ENCODE results near the gene ATP10A.

The ATP10A gene

GRCh38 chr15:25829073-25829472 lies 34.1 kb downstream of the ATP10A start:
- DNase-seq (ENCODE audit: low spot score) = no peak

DNA sequence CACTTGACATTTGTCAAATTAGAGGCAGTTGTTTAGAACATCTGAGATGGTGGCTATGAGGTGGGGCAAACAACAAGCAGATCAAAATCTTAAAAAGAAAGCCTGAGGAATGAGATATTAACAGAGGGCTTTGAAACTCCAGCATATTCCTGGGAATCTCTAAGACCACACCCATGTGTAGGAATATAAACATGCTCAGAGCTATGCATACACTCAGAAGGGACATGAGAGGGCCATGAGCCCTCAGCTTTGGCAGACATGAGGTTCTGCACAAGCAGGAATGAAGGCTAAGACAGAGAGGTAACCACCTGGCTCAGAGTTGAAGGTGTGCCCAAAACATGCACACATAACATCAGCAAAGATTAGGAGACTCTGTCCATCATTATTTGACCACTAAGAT lies 37.9 kb downstream of the ATP10A start:
- DNase-seq (ENCODE audit: low spot score) = no peak

GRCh38 chr15:25824618-25825017 lies 38.5 kb downstream of the ATP10A start:
- DNase-seq (ENCODE audit: low spot score) = no peak

DNA sequence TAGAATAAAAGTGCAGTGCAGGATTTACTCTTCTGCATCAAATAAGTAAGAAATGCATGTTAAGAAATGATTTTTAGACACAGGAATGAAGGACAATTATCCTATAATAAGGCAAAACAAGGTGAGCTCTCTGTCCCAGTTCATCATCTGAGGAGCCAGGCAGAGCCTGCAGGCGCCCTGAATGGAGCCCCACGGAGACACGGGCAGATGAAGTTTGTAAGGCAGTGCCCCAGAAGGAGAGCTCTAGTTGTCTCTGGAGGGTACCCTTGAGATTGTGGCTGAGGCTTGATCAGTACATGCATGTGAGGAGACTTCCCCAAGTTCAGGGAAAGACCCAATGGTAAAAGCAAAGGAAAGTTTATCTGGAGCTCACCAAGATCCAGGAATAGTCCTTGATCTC lies 50.3 kb downstream of the ATP10A start:
- DNase-seq (ENCODE audit: low spot score) = no peak

GRCh38 chr15:25812073-25812472 lies 51.1 kb downstream of the ATP10A start:
- DNase-seq (ENCODE audit: low spot score) = no peak

DNA sequence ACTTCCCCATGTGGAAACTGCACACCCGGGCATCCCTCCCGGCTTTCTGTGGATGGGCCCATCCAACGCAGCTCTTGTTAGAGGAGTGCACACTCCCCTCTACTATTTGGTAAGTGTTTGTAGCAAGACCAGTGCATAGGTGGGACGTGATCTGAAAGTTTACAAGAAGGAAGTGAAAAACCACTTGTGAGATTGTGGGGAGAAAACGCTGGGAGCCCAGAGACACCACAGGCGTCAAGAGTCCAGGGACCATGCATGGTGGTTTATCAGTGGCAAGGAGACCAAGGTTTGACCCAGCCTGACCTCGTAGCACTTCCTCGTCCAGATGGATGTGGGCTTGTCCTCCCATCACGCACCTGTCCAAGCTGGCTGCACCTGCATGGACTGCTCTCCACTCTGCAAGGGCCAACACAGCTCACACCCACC lies 51.6 kb downstream of the ATP10A start:
- DNase-seq (ENCODE audit: low spot score) = no peak

- peak; percentile 42 for DNase-seq (ENCODE audit: low spot score)
These were observed 52.5 kb downstream of the ATP10A start for GRCh38 chr15:25810631-25811091.

GRCh38 chr15:25810154-25810553 lies 53.0 kb downstream of the ATP10A start:
- no peak for DNase-seq (ENCODE audit: low spot score)

GRCh38 chr15:25807063-25807462 lies 56.1 kb downstream of the ATP10A start:
- no peak for DNase-seq (ENCODE audit: low spot score)

GRCh38 chr15:25805031-25805430 lies 58.1 kb downstream of the ATP10A start:
- no peak for DNase-seq (ENCODE audit: low spot score)

GRCh38 chr15:25804451-25804850 lies 58.7 kb downstream of the ATP10A start:
- DNase-seq (ENCODE audit: low spot score) = no peak

- DNase-seq (ENCODE audit: low spot score) = no peak
These were observed 59.6 kb downstream of the ATP10A start for GRCh38 chr15:25803541-25803940.

- no peak for DNase-seq (ENCODE audit: low spot score)
These were observed 60.1 kb downstream of the ATP10A start for GRCh38 chr15:25803036-25803435.

DNA sequence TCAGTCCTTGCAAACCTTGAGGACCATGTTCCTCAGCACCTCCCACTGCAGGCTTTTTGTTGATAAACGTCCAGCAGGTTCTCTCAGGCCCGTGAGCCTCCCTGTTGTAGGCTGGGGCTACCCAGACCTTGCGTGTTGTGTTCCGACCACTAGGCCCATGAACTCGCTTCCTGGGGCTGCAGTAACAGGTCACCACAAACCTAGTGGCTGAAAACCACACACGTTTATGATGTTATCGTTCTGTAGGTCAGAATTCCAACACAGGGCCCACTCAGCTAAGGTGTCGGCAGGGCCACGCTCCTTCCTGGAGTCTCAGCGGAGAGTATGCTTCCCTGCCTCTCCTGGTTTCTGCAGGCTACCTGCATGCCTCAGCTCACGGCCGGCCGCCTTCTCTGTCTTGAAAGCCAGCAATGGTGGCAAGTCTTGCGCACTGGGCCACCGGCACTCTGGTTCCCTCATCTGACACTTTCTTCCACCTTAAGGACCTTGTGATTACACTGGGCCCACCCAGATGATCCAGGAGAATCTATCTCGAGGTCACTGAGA lies 60.8 kb downstream of the ATP10A start:
- DNase-seq (ENCODE audit: low spot score) = no peak

GRCh38 chr15:25801586-25802284 lies 61.4 kb downstream of the ATP10A start:
- DNase-seq (ENCODE audit: low spot score) = no peak

GRCh38 chr15:25800761-25801515 lies 62.2 kb downstream of the ATP10A start:
- DNase-seq (ENCODE audit: low spot score) = no peak

DNA sequence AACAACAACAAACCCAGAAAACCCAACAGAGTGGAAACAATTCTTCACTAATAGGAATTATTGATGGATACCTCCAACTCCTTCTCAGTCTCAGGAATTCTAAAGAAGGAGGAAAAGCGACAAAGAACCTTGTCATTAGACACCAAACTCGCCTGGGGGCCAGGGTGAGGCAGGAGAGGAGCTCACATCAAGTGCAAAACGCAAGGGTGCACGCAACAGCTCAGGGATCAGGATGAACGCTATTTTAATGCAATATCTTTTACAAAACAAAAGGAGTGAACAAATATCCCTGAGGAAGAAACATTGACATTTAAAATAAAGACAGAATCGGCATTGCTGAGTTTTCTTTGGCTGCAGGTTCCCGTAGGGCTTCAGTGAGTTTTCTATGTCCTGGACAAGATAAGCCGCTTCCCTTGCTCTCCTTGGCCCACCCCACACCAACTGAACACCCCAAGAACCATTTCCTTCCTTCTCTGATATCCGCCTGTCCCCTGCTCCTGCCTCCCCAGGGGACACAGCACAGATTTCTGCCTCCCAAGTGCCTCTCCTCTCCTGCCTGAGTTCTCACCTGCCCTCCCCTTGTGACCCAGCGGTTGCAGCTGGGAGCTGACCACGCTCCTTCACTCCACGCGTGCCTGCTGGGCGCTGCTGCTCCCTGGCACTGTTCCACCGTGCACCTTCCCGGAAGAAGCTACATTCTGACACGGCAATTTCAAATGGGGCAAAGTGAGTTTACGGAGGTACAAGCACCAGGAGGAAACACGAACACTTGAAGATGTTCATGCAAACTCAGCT lies 63.0 kb downstream of the ATP10A start:
- DNase-seq (ENCODE audit: low spot score) = no peak

- DNase-seq (ENCODE audit: low spot score) = no peak
These were observed 64.9 kb downstream of the ATP10A start for GRCh38 chr15:25797936-25798901.

- DNase-seq (ENCODE audit: low spot score) = no peak
These were observed 65.6 kb downstream of the ATP10A start for GRCh38 chr15:25797511-25797935.

DNA sequence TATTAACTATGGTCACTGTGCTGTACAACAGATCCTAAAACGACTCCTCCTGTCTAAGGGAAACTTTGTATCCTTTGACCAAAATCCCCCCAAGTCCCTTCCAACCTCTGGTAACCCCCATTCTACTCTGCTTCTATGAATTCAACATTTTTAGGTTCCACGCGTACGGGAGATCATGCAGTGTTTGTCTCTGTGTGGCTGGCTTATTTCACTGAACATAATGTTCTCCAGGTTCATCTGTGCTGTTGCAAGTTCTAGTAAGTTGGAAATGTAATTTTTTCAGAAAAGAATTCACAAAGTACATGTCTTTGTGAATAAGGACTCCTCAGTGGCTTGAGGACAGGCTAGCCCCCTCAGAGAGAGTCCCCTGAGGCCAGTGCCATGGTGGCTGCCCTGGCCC lies 66.1 kb downstream of the ATP10A start:
- DNase-seq (ENCODE audit: low spot score) = no peak

DNA sequence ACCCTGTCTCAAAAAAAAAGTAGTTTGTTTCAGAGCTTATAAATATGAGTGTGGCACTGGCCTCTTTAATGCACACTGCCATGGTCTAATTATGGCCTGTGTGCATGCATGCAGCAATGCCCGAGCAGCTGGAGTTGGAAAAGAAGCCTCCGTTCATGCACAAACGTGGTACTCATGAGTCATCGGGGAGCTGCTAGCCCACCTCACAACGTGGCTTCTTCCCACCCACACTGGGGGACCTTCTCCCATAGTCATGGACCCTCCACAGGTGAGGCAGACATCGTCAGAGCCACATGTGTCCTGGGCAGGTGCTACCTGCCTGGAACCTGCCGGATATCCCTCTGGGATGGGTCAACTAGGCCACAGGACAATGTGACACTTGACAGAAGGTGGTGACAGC lies 66.7 kb downstream of the ATP10A start:
- DNase-seq (ENCODE audit: low spot score) = no peak

All from iPS-NIHi11 (cell line).